ENCODE results near the gene TSPAN13. TPM values are rescaled to one million over a fixed set of nuclear protein-coding genes. Genes with fewer than 3 reads are reported as not detected.

The TSPAN13 gene
- total RNA-seq, 2 donors from 2014 or later: 1.5 to 6.4 TPM

DNA sequence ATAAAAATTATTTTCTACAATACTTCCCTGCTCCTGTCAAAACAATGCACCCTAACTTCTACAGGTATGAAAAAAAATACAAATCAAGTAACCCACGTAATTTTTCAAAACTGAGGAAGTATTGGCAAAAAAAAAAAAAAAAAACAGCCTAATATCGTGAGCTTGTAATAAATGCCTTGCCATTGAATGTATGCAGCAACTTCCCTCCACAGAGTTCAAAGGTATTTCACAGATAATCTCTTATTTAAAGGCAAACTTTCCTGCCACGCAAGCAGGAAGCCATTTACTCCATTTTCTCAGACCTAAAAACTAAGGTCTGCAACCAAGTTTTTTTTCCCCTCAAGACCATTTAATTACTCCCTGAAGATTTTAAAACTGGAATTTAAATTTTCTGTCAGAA is 51.9 kb downstream of the TSPAN13 start:
- no peaks in the 10 kb centered on the region for H3K27me3 ChIP-seq (replicated peaks; ENCODE audit: insufficient read depth)
- ATAC-seq (ENCODE audit: insufficient number of reproducible peaks, low FRiP score, low read depth) (no peak), DNase-seq (ENCODE audit: low spot score) (no peak)
- H3K36me3 ChIP-seq: no peaks in the 10 kb centered on the region
- no peak overlapping the region for H3K27ac ChIP-seq
- no peaks in the 10 kb centered on the region for H3K9me3 ChIP-seq
- TF ChIP-seq, protein P1, sequence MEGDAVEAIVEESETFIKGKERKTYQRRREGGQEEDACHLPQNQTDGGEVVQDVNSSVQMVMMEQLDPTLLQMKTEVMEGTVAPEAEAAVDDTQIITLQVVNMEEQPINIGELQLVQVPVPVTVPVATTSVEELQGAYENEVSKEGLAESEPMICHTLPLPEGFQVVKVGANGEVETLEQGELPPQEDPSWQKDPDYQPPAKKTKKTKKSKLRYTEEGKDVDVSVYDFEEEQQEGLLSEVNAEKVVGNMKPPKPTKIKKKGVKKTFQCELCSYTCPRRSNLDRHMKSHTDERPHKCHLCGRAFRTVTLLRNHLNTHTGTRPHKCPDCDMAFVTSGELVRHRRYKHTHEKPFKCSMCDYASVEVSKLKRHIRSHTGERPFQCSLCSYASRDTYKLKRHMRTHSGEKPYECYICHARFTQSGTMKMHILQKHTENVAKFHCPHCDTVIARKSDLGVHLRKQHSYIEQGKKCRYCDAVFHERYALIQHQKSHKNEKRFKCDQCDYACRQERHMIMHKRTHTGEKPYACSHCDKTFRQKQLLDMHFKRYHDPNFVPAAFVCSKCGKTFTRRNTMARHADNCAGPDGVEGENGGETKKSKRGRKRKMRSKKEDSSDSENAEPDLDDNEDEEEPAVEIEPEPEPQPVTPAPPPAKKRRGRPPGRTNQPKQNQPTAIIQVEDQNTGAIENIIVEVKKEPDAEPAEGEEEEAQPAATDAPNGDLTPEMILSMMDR (IDR thresholded peaks at IDR 0.05): no peak
- no peaks in the 10 kb centered on the region for H3K4me1 ChIP-seq (ENCODE audit: control insufficient read depth in 1 of 2, low read depth in 2 of 2)
- H3K4me3 ChIP-seq: no peak overlapping the region

DNA sequence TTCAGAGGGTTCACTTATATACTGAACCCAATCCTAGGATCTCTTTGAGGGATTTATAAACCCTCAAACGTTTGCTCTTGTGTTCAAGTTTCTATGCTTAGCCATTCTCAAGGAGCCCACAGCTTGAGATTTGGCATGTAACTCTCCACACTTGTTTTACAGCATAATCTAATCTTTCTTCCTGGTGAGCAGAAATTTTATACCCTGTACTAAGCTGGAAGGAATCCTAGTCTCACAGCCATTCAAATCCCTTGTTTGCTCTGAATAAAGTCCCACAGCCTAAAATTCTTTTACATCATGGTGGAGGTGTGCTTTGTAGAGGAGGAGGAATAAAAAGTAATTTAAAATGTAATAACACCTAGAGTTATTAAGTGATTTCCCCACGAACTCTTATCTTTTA is 56.6 kb downstream of the TSPAN13 start:
- no peaks in the 10 kb centered on the region for H3K9me3 ChIP-seq
- DNase-seq (ENCODE audit: low spot score) (no peak), ATAC-seq (ENCODE audit: insufficient number of reproducible peaks, low FRiP score, low read depth) (no peak)
- peaks cover 3 to 24% of the 10 kb centered on the region in 2 donors for H3K4me1 ChIP-seq (ENCODE audit: control insufficient read depth in 1 of 2, low read depth in 2 of 2)
- no peaks in the 10 kb centered on the region for H3K27me3 ChIP-seq (replicated peaks; ENCODE audit: insufficient read depth)
- no peak overlapping the region for H3K4me3 ChIP-seq
- TF ChIP-seq, protein P1 (IDR thresholded peaks at IDR 0.05): no peak
- H3K27ac ChIP-seq: no peak overlapping the region
- no peaks in the 10 kb centered on the region for H3K36me3 ChIP-seq

DNA sequence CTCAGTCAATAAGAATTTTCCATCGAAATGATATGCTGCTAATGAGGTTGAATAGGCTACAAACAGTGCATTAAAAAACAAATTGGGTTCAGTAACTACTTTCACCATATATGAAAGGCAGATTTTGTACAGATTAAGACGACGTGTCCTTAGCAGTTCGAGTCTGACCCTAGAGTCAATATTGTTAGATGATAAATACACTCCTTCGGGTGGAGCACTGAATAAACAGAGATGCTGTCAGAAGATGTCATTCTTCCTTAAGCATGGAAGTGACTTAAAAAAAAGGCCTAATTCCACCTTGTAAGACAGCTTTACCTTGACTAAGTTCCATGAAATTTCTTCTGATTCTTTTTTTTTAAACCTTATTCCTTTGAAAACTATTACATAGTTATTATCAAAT is 57.0 kb downstream of the TSPAN13 start:
- Histone ChIP-seq H3K4me1 (ENCODE audit: control insufficient read depth in 1 of 2, low read depth in 2 of 2) (peaks cover 3 to 24% of the 10 kb centered on the region in 2 donors), H3K4me3 (no peak overlapping the region), H3K9me3 (no peaks in the 10 kb centered on the region), H3K36me3 (no peaks in the 10 kb centered on the region), H3K27ac (no peak overlapping the region), H3K27me3 (replicated peaks; ENCODE audit: insufficient read depth) (no peaks in the 10 kb centered on the region)
- TF ChIP-seq, protein P1 (IDR thresholded peaks at IDR 0.05): no peak
- no peak for DNase-seq (ENCODE audit: low spot score)
- ATAC-seq (ENCODE audit: insufficient number of reproducible peaks, low FRiP score, low read depth): no peak

DNA sequence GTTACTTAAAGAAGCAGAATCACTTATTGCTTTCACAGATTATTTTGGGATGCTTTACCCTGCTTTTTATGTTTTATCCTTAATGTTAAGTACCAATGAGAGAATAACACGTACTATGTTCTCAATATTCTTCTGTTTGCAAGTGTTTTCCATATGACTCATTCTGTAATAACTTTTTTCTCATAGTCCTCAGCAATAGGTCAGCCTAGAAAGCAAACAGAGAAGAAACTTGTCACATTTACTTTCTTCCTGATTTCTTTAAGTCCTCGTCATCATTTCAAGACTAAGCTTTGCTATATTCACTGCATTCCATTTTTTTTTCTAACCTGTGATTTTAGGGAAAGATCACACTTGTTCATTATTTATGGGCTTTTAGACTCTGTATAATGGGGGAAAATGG is 58.0 kb downstream of the TSPAN13 start:
- DNase-seq (ENCODE audit: low spot score) (no peak), ATAC-seq (ENCODE audit: insufficient number of reproducible peaks, low FRiP score, low read depth) (no peak)
- H3K27me3 ChIP-seq (replicated peaks; ENCODE audit: insufficient read depth): no peaks in the 10 kb centered on the region
- no peak overlapping the region for H3K27ac ChIP-seq
- TF ChIP-seq, protein P1 (IDR thresholded peaks at IDR 0.05): no peak
- H3K36me3 ChIP-seq: no peaks in the 10 kb centered on the region
- H3K4me3 ChIP-seq: no peak overlapping the region
- peaks cover 3 to 24% of the 10 kb centered on the region in 2 donors for H3K4me1 ChIP-seq (ENCODE audit: control insufficient read depth in 1 of 2, low read depth in 2 of 2)
- no peaks in the 10 kb centered on the region for H3K9me3 ChIP-seq

DNA sequence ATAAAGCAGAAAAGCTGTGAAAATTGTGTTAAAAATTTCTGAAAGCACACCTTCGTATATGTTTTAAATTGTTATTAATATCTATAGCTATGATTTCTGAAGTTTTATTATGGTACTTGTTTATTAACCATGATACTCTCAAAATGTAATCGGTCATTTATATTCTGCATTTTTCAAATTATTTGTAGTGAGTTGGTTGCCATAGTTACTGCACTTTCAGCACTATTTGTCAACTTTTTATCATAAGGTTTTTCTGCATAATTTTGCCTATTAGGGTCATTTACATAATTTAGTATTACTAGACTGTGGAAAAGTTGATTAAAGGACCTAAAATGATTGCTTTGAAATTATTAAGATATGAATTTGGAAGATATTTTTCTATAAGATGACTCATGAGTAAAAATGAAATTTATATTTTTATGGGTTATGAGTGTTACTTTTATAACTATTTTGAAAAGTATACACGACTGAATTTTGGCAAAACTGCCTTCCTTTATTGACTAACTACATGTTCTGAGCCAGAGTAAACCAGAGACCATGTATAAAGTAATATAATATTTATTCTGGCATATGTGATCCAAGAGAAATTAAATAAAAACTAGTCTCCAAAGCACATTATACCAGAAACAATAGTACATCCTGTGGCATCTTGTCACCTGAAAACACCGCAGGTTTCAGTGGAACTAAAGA is 59.1 kb downstream of the TSPAN13 start:
- no peak for ATAC-seq (ENCODE audit: insufficient number of reproducible peaks, low FRiP score, low read depth)
- Histone ChIP-seq H3K9me3 (no peaks in the 10 kb centered on the region), H3K36me3 (no peaks in the 10 kb centered on the region), H3K4me1 (ENCODE audit: control insufficient read depth in 1 of 2, low read depth in 2 of 2) (peaks cover 3 to 24% of the 10 kb centered on the region in 2 donors), H3K27me3 (replicated peaks; ENCODE audit: insufficient read depth) (no peaks in the 10 kb centered on the region), H3K27ac (peak overlapping the region in 1 of 2 donors; percentile 0), H3K4me3 (no peak overlapping the region)
- DNase-seq (ENCODE audit: low spot score): no peak
- TF ChIP-seq, protein P1 (IDR thresholded peaks at IDR 0.05): no peak
